GM12865 (cell line): ENCODE measurements around the gene PIN1.

Experiments
- DNase-seq: peaks from one replicate; pipeline ENCODE4 v3.0.0; 2010; ENCODE audit warnings: low read depth
- H3K4me3 ChIP-seq: 2 replicates; pipeline ENCODE4 v1.5.1; 2011; ENCODE audit warnings: mild to moderate bottlenecking, low read depth, low read length, control low read depth
- TF ChIP-seq, protein P1 (sequence below): IDR thresholded peaks from 2 replicates; pipeline ENCODE4 v1.5.1; 2011; ENCODE audit warnings: low read length, control low read depth, low read depth, inconsistent platforms; ENCODE audit not compliant: insufficient read depth; ENCODE audit errors: missing control alignments

The PIN1 gene

DNA sequence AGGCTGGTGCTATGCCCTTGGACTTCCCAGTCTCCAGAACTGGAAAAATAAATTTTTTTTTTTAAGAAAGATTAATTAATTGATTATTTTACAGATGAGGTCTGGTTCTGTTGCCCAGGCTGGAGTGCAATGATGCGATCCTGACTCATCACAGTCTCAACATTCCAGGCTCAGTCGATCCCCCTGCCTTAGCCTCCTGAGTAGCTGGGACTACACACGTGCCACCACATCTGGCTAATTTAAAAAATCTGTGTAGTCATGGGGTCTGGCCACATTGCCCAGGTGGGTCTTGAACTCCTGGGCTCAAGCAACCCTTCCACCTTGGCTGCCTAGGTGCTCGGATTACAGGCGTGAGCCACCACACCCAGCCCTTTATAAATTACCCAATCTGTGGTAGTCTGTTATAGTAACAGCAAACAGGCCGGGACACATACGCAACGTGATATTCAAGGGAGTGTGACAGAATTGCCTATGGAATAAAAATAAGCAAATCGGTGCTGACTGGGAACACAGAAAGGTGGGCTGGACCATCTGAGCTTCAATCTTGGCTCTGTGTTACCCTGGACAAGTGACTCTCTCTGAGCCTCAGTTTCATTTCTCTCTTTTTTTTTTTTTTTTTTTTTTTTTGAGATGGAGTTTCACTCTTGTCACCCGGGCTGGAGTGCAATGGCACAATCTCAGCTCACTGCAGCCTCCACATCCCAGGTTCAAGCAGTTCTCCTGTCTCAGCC, 42.8 kb downstream of the PIN1 start:
- DNase-seq = peak; percentile 14
- peak overlapping the region; percentile 12; the same call in 1 of the 2 replicates for H3K4me3 ChIP-seq
- TF ChIP-seq, protein P1, sequence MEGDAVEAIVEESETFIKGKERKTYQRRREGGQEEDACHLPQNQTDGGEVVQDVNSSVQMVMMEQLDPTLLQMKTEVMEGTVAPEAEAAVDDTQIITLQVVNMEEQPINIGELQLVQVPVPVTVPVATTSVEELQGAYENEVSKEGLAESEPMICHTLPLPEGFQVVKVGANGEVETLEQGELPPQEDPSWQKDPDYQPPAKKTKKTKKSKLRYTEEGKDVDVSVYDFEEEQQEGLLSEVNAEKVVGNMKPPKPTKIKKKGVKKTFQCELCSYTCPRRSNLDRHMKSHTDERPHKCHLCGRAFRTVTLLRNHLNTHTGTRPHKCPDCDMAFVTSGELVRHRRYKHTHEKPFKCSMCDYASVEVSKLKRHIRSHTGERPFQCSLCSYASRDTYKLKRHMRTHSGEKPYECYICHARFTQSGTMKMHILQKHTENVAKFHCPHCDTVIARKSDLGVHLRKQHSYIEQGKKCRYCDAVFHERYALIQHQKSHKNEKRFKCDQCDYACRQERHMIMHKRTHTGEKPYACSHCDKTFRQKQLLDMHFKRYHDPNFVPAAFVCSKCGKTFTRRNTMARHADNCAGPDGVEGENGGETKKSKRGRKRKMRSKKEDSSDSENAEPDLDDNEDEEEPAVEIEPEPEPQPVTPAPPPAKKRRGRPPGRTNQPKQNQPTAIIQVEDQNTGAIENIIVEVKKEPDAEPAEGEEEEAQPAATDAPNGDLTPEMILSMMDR = no peak

GRCh38 chr19:9878511-9879196, 43.5 kb downstream of the PIN1 start:
- H3K4me3 ChIP-seq = peak overlapping the region; percentile 12; the same call in 1 of the 2 replicates
- DNase-seq = peak; percentile 19
- TF ChIP-seq, protein P1 = no peak

DNA sequence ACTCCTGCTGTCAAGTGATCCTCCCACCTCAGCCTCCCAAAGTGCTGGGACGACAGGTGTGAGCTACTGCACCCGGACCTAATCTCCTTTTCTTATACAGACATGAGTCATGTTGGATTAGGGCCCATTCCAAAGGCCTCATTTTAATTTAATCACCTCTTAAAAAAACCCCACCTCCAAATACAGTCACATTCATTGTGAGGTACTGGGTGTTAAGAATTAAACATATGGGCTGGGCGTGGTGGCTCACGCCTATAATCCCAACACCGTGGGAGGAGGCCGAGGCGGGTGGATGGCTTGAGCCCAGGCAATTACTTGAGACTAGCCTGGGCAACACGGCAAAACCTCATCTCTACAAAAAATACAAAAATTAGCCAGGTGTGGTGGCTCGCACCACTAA, 46.6 kb downstream of the PIN1 start:
- DNase-seq = no peak
- no peak overlapping the region for H3K4me3 ChIP-seq
- TF ChIP-seq, protein P1 = no peak

- no peak overlapping the region for H3K4me3 ChIP-seq
- DNase-seq = no peak
- TF ChIP-seq, protein P1 = no peak
Observed at GRCh38 chr19:9883231-9883758, 48.2 kb downstream of the PIN1 start.

- DNase-seq = no peak
- H3K4me3 ChIP-seq = no peak overlapping the region
- TF ChIP-seq, protein P1 = no peak
Observed at GRCh38 chr19:9883764-9884163, 48.6 kb downstream of the PIN1 start.

DNA sequence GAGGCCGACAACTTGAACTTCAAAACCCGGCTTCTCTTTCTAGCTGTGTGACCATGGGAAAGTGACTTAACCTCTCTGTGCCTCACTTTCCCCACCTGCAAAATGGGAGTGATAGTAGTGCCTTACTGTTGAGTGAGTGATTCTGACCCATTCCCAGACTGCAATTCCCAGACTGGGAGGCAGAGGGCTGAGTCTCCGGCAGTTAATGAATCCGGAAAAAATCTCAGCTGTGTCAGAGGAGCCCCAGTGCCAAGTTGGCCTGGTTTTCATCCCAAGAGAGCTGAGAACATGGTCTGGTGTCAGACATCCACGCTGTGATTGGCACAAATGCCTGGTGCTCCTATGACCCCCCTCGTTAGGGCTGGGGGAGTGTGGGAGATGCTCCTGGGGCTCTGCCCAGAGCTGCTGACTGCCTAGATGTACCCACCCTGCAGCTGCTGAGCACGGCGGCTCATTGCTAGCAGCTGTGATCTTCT, 50.0 kb downstream of the PIN1 start:
- DNase-seq = no peak
- TF ChIP-seq, protein P1 = no peak
- no peak overlapping the region for H3K4me3 ChIP-seq
